H1 (cell line): ENCODE results near the gene PEX16. TPM values are rescaled to one million over a fixed set of nuclear protein-coding genes. Genes with fewer than 3 reads are reported as not detected.

Source experiments
- CTCF ChIA-PET: fragments of 300-600 bp; sonication (Branson Sonifier 250); formaldehyde crosslinking; loops from one replicate; lab custom pipeline; 2021; ENCODE audit not compliant: partially characterized antibody; lab: Charles Lee
- POLR2A ChIA-PET: fragments of 300-600 bp; sonication (Branson Sonifier 250); formaldehyde crosslinking; loops from one replicate; lab custom pipeline; 2021; ENCODE audit warnings: inconsistent platforms; ENCODE audit not compliant: partially characterized antibody; lab: Charles Lee
- DNase-seq, 2 experiments: peaks; one replicate each; pipeline versions ENCODE4 v3.0.0 to v3.0.0-alpha.2; 2010 to 2022; ENCODE audit warnings: low spot score in 2 of 2, low read depth in 1 of 2, mixed read lengths in 1 of 2
- FAIRE-seq: peaks from 2 replicates; lab custom pipeline; 2011; peaks lifted over from hg19 to GRCh38; lab: Jason Lieb, UNC
- H2AFZ ChIP-seq: 2 replicates; pipeline ENCODE4 v1.8.1; 2012; ENCODE audit warnings: low read length, inconsistent platforms
- H2AK5ac ChIP-seq: 2 replicates; pipeline ENCODE4 v1.6.1; 2013; ENCODE audit warnings: low read depth, low read length
- H2BK120ac ChIP-seq: replicated peaks from 2 replicates; pipeline ENCODE3; 2013; ENCODE audit warnings: low read depth, low read length, inconsistent platforms
- H2BK12ac ChIP-seq: 2 replicates; pipeline ENCODE4 v1.6.1; 2013; ENCODE audit warnings: low read depth, low read length
- H2BK15ac ChIP-seq: 2 replicates; pipeline ENCODE4 v1.6.1; 2013; ENCODE audit warnings: low read length
- H2BK20ac ChIP-seq: 2 replicates; pipeline ENCODE4 v1.6.1; 2013; ENCODE audit warnings: low read length
- H2BK5ac ChIP-seq: 2 replicates; pipeline ENCODE4 v1.6.1; 2013; ENCODE audit warnings: low read depth, low read length
- H3K14ac ChIP-seq: 2 replicates; pipeline ENCODE4 v1.6.1; 2013; ENCODE audit warnings: inconsistent platforms; ENCODE audit not compliant: insufficient read length
- H3K18ac ChIP-seq: 2 replicates; pipeline ENCODE4 v1.6.1; 2013; ENCODE audit warnings: low read length; ENCODE audit errors: extremely low read depth
- H3K23ac ChIP-seq: 2 replicates; pipeline ENCODE4 v1.6.1; 2013; ENCODE audit warnings: inconsistent platforms; ENCODE audit not compliant: insufficient read length
- H3K23me2 ChIP-seq: 2 replicates; pipeline ENCODE4 v1.6.1; 2013; ENCODE audit warnings: low read depth, low read length
- H3K27ac ChIP-seq: 2 replicates; pipeline ENCODE4 v1.6.1; 2011; ENCODE audit warnings: low read depth, low read length, inconsistent platforms
- H3K27me3 ChIP-seq, 4 experiments: replicated peaks in 1 of 4; 1 replicate in 1 of 4; 2 replicates in 3 of 4; pipeline versions ENCODE4 v1.6.1 to v1.8.1; 2011 to 2013; ENCODE audit warnings: low read length in 3 of 4, mild to moderate bottlenecking in 3 of 4, inconsistent platforms in 2 of 4, mixed read lengths in 2 of 4, moderate library complexity in 1 of 4; ENCODE audit not compliant: control insufficient read depth in 3 of 4, insufficient read depth in 3 of 4; ENCODE audit errors: extremely low read depth in 1 of 4
- H3K36me3 ChIP-seq, 4 experiments: 2 replicates each; pipeline versions ENCODE4 v1.6.1 to v1.8.1; 2011 to 2013; ENCODE audit warnings: mild to moderate bottlenecking in 4 of 4, low read length in 3 of 4, moderate library complexity in 2 of 4, control low read depth in 1 of 4, inconsistent platforms in 1 of 4; ENCODE audit not compliant: insufficient read depth in 4 of 4, control insufficient read depth in 2 of 4
- H3K4ac ChIP-seq: replicated peaks from 2 replicates; pipeline ENCODE3; 2013; ENCODE audit warnings: low read length, low read depth, mixed read lengths, inconsistent platforms; ENCODE audit not compliant: insufficient read length
- H3K4me1 ChIP-seq, 4 experiments: replicated peaks in 1 of 4; 1 replicate in 1 of 4; 2 replicates in 3 of 4; pipeline versions ENCODE4 v1.6.1 to v1.8.1; 2011 to 2013; ENCODE audit warnings: low read length in 3 of 4, inconsistent platforms in 2 of 4, mixed read lengths in 1 of 4; ENCODE audit not compliant: insufficient read depth in 4 of 4, control insufficient read depth in 3 of 4
- H3K4me2 ChIP-seq, 2 experiments: 2 replicates each; pipeline versions ENCODE4 v1.6.1 to v1.8.1; 2011 to 2013; ENCODE audit warnings: low read depth in 2 of 2, low read length in 2 of 2, control low read depth in 1 of 2, inconsistent platforms in 1 of 2, mild to moderate bottlenecking in 1 of 2; ENCODE audit not compliant: insufficient read depth in 1 of 2
- H3K4me3 ChIP-seq, 4 experiments: fragments of 200-600, 300-600 bp in 1 of 4; sonication (generic), shearing (Covaris generic), sonication (Bioruptor Twin) in 1 of 4; 2 replicates each; pipeline versions ENCODE4 v1.5.1 to v1.8.1; 2011 to 2016; ENCODE audit warnings: low read length in 4 of 4, low read depth in 3 of 4, control low read depth in 2 of 4, inconsistent platforms in 2 of 4, mild to moderate bottlenecking in 2 of 4, mixed read lengths in 1 of 4, moderate library complexity in 1 of 4; ENCODE audit not compliant: insufficient read depth in 2 of 4; ENCODE audit errors: extremely low read depth in 1 of 4
- H3K56ac ChIP-seq: replicated peaks from 2 replicates; pipeline ENCODE3; 2013; ENCODE audit warnings: low read depth, mild to moderate bottlenecking, mixed read lengths, low read length, inconsistent platforms; ENCODE audit not compliant: insufficient read length
- H3K79me1 ChIP-seq: 2 replicates; pipeline ENCODE4 v1.6.1; 2013; ENCODE audit warnings: low read depth, low read length, control low read depth
- H3K79me2 ChIP-seq, 2 experiments: 2 replicates each; pipeline versions ENCODE4 v1.6.1 to v1.8.1; 2012 to 2013; ENCODE audit warnings: low read length in 2 of 2, mild to moderate bottlenecking in 2 of 2, inconsistent platforms in 1 of 2; ENCODE audit not compliant: insufficient read depth in 2 of 2, control insufficient read depth in 1 of 2
- H3K9ac ChIP-seq, 4 experiments: replicated peaks in 1 of 4; 1 replicate in 1 of 4; 2 replicates in 3 of 4; pipeline versions ENCODE4 v1.6.1 to v1.8.1; 2011 to 2013; ENCODE audit warnings: low read depth in 3 of 4, low read length in 3 of 4, control low read depth in 2 of 4, mild to moderate bottlenecking in 2 of 4, moderate library complexity in 2 of 4, inconsistent platforms in 1 of 4; ENCODE audit errors: extremely low read depth in 1 of 4
- H3K9me3 ChIP-seq, 2 experiments: 2 replicates each; pipeline versions ENCODE4 v1.6.1 to v1.8.1; 2012 to 2013; ENCODE audit warnings: mild to moderate bottlenecking in 2 of 2, moderate library complexity in 2 of 2, control low read depth in 1 of 2, inconsistent platforms in 1 of 2, low read depth in 1 of 2, low read length in 1 of 2, mixed read lengths in 1 of 2; ENCODE audit not compliant: insufficient read depth in 2 of 2
- H4K20me1 ChIP-seq, 2 experiments: replicated peaks in 1 of 2; 2 replicates each; pipeline versions ENCODE3 to v1.8.1; 2011 to 2013; ENCODE audit warnings: inconsistent platforms in 2 of 2, low read length in 2 of 2, mild to moderate bottlenecking in 1 of 2; ENCODE audit not compliant: insufficient read depth in 2 of 2, control insufficient read depth in 1 of 2
- H4K5ac ChIP-seq: 2 replicates; pipeline ENCODE4 v1.6.1; 2013; ENCODE audit warnings: low read length, low read depth, mixed read lengths, inconsistent platforms; ENCODE audit not compliant: insufficient read length
- H4K8ac ChIP-seq: 2 replicates; pipeline ENCODE4 v1.8.0; 2013; ENCODE audit warnings: mild to moderate bottlenecking, moderate library complexity, low read length, inconsistent platforms; ENCODE audit not compliant: insufficient read depth; ENCODE audit errors: extremely low read depth
- H4K91ac ChIP-seq: replicated peaks from 2 replicates; pipeline ENCODE3; 2013; ENCODE audit warnings: low read length, mixed read lengths, inconsistent platforms; ENCODE audit not compliant: insufficient read length
- CEBPB ChIP-seq: IDR thresholded peaks from 2 replicates; pipeline ENCODE4 v1.6.1; 2012; ENCODE audit warnings: low read depth, low read length
- EZH2 ChIP-seq: fragments of 200-600 bp; sonication (generic); IDR thresholded peaks from 2 replicates; pipeline ENCODE4 v1.7.1; 2012; ENCODE audit warnings: low read depth, mild to moderate bottlenecking, moderate library complexity, low read length, inconsistent platforms; ENCODE audit not compliant: severe bottlenecking
- HDAC6 ChIP-seq: IDR thresholded peaks from one replicate; pipeline ENCODE4 v1.7.1; 2012; ENCODE audit warnings: low read depth, mild to moderate bottlenecking, inconsistent platforms, low read length, moderate library complexity
- KDM1A ChIP-seq: fragments of 200-600, 300-600 bp; sonication (generic); IDR thresholded peaks from 2 replicates; pipeline ENCODE4 v1.7.1; 2016; ENCODE audit warnings: mild to moderate bottlenecking, low read length, borderline replicate concordance
- POLR2A ChIP-seq, 2 experiments: IDR thresholded peaks; 1 replicate in 1 of 2; 2 replicates in 1 of 2; pipeline ENCODE4 v1.6.1; 2011; ENCODE audit warnings: low read depth in 2 of 2, low read length in 2 of 2, mild to moderate bottlenecking in 2 of 2; ENCODE audit errors: control extremely low read depth in 1 of 2
- SIN3A ChIP-seq, 2 experiments: IDR thresholded peaks in 1 of 2; conservative IDR thresholded peaks in 1 of 2; 2 replicates each; pipeline ENCODE4 v1.6.1; 2011 to 2012; ENCODE audit warnings: low read length in 2 of 2, improper control_type of control experiment in 1 of 2, low read depth in 1 of 2, mild to moderate bottlenecking in 1 of 2
- SIRT6 ChIP-seq: IDR thresholded peaks from one replicate; pipeline ENCODE4 v1.7.1; 2012; ENCODE audit warnings: low read length, inconsistent platforms
- SP4 ChIP-seq: IDR thresholded peaks from 2 replicates; pipeline ENCODE4 v1.6.1; 2012; ENCODE audit warnings: low read length, inconsistent platforms
- SUZ12 ChIP-seq: fragments of 200-600 bp; sonication (generic); IDR thresholded peaks from 2 replicates; pipeline ENCODE4 v1.6.1; 2012; ENCODE audit warnings: mild to moderate bottlenecking, inconsistent platforms, low read length, moderate library complexity, mixed read lengths
- TAF7 ChIP-seq: optimal IDR thresholded peaks from 2 replicates; pipeline ENCODE3; 2011; ENCODE audit warnings: low read depth, mild to moderate bottlenecking, inconsistent platforms, low read length, moderate library complexity, borderline replicate concordance
- TCF12 ChIP-seq: IDR thresholded peaks from 2 replicates; pipeline ENCODE4 v1.6.1; 2011; ENCODE audit warnings: low read depth, mild to moderate bottlenecking, low read length
- WGBS, 2 experiments: shearing (Covaris generic) in 1 of 2; methylation state at CpG; one replicate each; pipeline versions ENCODE4 v1.1.6 to v1.1.7; 2013 to 2015; ENCODE audit warnings: low lambda C conversion rate in 2 of 2, mixed read lengths in 2 of 2, inconsistent platforms in 1 of 2, low coverage in 1 of 2, missing lambda C conversion rate in 1 of 2; ENCODE audit not compliant: insufficient replicate concordance in 2 of 2, insufficient coverage in 1 of 2, insufficient read length in 1 of 2; ENCODE audit errors: extremely low coverage in 1 of 2, missing lambda C conversion rate in 1 of 2; 5-methylcytosine and 5-hydroxymethylcytosine counted together
- polyA plus RNA-seq, 7 experiments: library from polyadenylated mRNA; depleted of rRNA in 3 of 7; stranded (reverse) in 5 of 7; unstranded in 2 of 7; fragments of >200 nt in 5 of 7; fragments of 200-250 nt in 2 of 7; gene quantifications; 1 replicate in 5 of 7; 2 replicates in 1 of 7; 4 replicates in 1 of 7; pipeline versions ENCODE4 v1.2.1 to v1.2.3, GENCODE V29; 2011 to 2013; ENCODE audit warnings: missing spikeins in 2 of 7, mixed read lengths in 2 of 7
- total RNA-seq: library from RNA; stranded (reverse); fragmentation: NEBNext Ultra II Directional; extraction: Animal tissue kit (Norgen Biotek cat#: 25700); gene quantifications from 2 replicates; pipeline ENCODE4 v1.2.1, GENCODE V29; 2021

The PEX16 gene
- total and polyA plus RNA-seq, 2 of the 8 experiments (the other 6 are each of a cell fraction or from before 2014, with no cell fraction given) = 29.2 to 36.0 TPM

DNA sequence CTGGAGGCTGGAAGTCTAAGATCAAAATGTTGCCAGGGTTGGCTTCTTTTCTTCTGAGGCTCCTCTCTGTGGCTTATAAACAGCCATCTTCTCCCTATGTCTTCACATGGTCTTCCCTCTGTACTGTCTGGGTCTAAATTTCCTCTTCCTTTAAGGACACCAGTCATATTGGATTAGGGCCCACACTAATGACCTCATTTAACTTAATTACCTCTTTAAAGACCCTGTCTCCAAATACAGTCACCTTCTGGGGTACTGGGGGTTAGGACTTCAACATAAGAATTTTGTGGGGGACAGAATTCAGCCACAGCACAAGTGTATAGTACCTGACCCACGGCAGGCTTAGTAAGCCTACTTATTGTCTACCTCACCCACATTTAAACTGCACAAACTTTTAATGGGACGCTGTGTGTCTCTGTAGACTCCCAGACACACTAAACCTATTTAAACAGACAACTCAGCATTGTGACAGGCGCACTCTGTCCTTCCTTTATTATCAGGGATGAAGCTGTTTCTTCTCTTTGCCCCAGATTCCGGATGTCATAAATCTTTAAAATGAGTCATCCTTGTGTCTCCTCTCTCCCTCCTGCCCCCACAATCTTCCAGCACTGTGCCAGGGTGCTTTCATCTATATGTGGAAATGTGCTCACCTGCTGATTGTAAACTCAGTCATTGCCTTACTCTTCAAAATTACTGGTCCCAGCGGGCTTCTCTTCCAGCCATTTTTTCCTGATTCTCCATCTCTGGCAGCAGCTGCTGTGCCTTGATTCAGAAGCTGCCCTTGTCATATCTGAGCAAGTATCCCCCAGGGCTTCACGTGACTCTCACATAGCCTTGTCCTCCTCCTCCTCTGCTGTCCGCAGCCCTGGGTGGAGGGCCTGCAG, 37.6 kb downstream of the PEX16 start:
- CTCF ChIA-PET = interaction anchor here (1.0 to 5.2 kb wide), 5 partner anchors 8 to 274 kb away, joined by 3 to 41 read pairs (median 5); partner anchors contain the start of gene PEX16
- H3K9ac ChIP-seq = no peak overlapping the region
- H3K9me3 ChIP-seq = no peaks in the 10 kb centered on the region
- no peak overlapping the region for H4K91ac ChIP-seq
- no peak overlapping the region for H3K27ac ChIP-seq
- H2BK5ac ChIP-seq = no peak overlapping the region
- POLR2A ChIA-PET = interaction anchor here (0.9 to 1.2 kb wide), 3 partner anchors 10 to 28 kb away, joined by 3 to 4 read pairs (median 4); no protein-coding TSS in a partner anchor
- H2BK12ac ChIP-seq = no peak overlapping the region
- no peak overlapping the region for H2AK5ac ChIP-seq
- no peak overlapping the region for H2AFZ ChIP-seq
- H3K79me1 ChIP-seq = peaks cover 3% of the 10 kb centered on the region; the same call in 1 of the 2 replicates
- peaks cover under 1% of the 10 kb centered on the region; the same call in 1 of the 2 replicates for H3K23me2 ChIP-seq
- no peaks in the 10 kb centered on the region; a peak in 2 of 7 replicates for H3K27me3 ChIP-seq
- H3K4me1 ChIP-seq = peaks cover 8 to 16% (median 12%) of the 10 kb centered on the region in 4 experiments; a peak in 6 of 7 replicates
- FAIRE-seq (no peak), DNase-seq (no peak)
- no peak overlapping the region for H3K14ac ChIP-seq
- H3K4me3 ChIP-seq = no peak overlapping the region
- no peak overlapping the region for H4K5ac ChIP-seq
- H2BK20ac ChIP-seq = no peak overlapping the region
- no peaks in the 10 kb centered on the region for H3K79me2 ChIP-seq
- H4K20me1 ChIP-seq = peaks cover 0 to 4% of the 10 kb centered on the region in 2 experiments
- H3K56ac ChIP-seq = no peak overlapping the region
- H2BK120ac ChIP-seq = no peak overlapping the region
- no peak overlapping the region for H3K4me2 ChIP-seq
- no peak overlapping the region for H2BK15ac ChIP-seq
- H3K4ac ChIP-seq = no peak overlapping the region
- H3K18ac ChIP-seq = no peak overlapping the region
- no peak overlapping the region for H4K8ac ChIP-seq
- H3K23ac ChIP-seq = no peak overlapping the region
- 83% methylated on average over 7 of the region's 7 CpGs; no CpG with 5 or more reads in 1 of the 2 experiments for WGBS, 2 experiments
- H3K36me3 ChIP-seq = no peaks in the 10 kb centered on the region; a peak in 2 of 8 replicates
- no peak for TF ChIP-seq EZH2
- no peak for TF ChIP-seq HDAC6
- no peak for TF ChIP-seq KDM1A
- no peak for TF ChIP-seq TCF12
- no peak for TF ChIP-seq SIRT6
- no peak for TF ChIP-seq SIN3A (conservative IDR thresholded peaks at IDR 0.05 in 1 of 2, IDR thresholded peaks at IDR 0.05 in 1 of 2; ENCODE audit: low read depth in 1 of 2, low read length in 2 of 2)
- no peak for TF ChIP-seq TAF7
- no peak for TF ChIP-seq SP4
- no peak for TF ChIP-seq SUZ12
- TF ChIP-seq POLR2A (IDR thresholded peaks at IDR 0.05; ENCODE audit: control extremely low read depth in 1 of 2, low read depth in 2 of 2, low read length in 2 of 2) = no peak
- TF ChIP-seq CEBPB = no peak
